GM18502 (cell line): ENCODE measurements around the gene FSTL5.

ENCODE experiments used
- ATAC-seq: cut with Tn5 transposase; IDR thresholded peaks from one replicate; pipeline ENCODE4 v1.9.1; 2021; ENCODE audit warnings: mild to moderate bottlenecking; ENCODE audit not compliant: unreplicated experiment, poor library complexity

Gene FSTL5

DNA sequence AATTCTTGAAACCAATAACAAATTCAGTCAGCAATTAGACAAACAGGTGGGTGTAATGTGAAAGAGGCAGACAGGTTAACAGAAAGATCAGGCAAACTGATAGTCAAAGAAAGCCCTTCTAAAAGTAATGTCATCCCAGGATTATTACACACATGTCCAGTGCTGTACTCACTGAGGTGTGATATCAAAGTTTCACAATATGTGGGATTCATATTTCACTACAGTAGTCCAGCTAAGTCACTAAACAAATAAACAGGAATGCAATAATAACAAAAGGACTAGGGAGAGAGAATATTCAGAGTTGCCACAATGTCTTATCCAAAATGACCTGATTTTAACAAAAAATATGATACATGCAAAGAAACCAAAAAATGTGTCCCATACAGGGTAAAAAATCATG is 787.5 kb downstream of the FSTL5 start:
- no peak for ATAC-seq

DNA sequence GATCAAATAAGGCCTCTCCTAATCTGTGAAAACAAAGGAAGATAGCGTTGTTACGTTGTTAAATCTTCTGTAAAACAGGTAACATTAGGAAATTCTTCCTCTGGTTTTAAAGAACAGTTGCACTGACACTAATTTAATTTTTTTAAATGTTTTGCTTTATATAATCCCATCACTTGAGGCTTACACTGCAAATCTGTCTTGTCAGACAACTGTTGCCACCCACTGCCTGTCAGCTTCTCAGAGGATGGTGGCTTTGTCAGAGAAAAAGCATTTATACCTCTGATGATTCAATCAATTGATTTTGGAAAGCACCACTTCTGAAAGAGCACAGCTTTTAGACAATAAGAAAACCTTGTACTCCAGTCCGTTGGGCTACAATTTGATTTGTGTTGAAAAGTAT is 799.1 kb downstream of the FSTL5 start:
- no peak for ATAC-seq

DNA sequence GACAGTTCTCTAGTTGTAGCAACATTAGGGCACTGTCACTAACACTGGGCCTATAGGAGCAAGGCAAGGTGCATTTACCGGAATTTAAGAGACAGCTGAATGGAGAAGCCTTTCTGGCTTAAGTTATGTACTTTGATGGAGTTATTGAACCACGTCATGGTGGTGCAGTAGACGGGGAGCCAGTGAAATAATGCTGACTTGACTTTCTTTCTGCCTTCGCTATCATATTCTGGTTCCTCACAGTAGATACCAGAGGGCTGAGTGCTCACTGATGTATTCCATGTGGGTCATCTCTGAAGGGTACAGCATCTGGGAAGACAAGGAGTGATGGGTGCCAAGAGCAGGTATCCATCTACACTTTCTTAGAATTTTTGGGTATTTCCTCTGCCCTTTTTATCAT is 802.8 kb downstream of the FSTL5 start:
- no peak for ATAC-seq

DNA sequence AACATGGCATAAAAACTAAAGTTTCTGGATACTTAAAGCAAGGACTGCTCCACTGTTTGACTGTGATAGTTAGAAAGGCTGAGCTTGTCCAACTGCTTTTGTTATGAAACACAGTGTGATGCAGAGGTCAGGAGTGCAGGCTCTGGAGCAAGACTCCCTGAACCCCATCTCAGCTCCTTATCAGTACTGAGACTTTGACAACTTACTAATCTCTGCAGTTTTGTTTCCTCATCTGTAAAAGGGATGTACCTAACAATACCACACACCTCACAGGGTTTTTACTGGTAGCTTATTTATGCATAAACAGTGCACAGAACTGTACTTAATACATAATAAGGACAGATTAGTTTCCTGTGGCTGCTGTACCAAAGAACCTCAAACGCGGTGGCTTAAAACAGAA is 804.3 kb downstream of the FSTL5 start:
- no peak for ATAC-seq

DNA sequence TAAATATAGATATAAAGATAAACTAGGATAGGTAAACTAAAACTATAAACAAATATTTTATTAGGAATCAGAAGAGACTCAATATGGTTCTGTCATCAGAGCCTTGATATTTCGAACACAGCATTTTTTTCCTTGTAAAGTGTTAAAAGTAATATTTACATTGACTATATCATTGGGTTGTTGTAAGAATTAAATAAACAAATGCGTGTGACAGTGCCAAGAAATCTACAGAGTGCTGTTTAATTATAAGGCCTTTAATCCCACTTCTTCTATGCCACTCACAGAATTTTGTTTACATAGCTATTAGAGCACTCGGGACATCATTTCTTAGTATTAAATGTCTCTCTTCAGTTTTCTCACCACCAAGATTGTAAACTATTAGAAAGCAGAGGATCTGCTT is 807.4 kb downstream of the FSTL5 start:
- ATAC-seq, result no peak

DNA sequence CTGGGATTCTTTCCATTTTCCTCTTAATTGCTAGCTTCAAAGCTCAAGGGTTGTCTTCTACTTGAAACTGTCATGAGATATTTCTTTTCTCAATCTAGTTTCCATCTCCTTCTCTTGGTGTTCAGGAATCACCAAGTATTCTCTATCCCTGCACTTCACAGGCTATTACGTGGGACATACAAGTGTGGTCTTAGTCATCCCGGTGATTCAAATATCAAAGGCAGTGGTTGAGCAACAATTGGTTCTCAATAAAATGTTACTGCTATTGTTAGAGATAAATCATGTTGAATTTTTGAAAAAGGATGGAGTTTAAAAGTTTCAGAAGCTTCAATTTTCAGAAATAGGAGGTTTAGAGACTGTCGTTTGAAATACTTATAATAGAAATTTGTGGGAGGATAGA is 812.9 kb downstream of the FSTL5 start:
- no peak for ATAC-seq

DNA sequence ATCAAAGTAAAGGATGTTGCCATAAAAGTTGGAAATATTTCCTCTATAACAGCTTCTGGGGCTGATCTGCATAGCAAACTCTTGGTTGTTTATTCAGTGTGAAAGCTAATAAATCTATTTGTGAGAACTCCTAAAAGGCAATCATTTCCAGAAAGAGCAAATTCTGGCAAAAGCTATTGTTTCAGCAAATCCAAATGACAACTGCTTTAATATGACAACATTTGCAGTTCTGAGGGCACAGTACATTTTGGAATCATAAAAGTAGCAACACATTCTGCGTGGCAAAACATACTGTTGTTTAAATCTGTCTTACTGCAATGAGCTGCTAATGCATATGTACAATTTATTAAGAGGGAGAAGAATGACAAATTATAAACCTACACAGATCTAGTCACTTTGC is 818.1 kb downstream of the FSTL5 start:
- ATAC-seq, result no peak

DNA sequence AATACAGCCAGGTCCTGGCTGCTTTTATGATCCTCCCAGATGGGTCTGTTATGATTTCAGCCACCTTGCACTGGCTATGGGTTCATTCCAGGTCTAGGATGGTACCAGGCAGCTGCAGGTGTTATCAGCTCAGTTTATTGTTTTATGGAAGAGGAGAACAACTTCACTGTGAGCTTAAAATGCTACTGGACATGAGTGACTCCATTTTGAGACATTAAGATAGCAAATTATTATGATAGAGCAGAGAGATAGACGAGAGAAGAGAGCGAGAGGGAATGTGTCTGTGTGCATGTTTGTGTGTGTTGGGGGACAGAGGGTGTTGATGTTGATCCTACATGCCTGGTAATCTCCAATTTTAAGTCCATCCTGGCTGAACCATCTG is 820.2 kb downstream of the FSTL5 start:
- no peak for ATAC-seq

DNA sequence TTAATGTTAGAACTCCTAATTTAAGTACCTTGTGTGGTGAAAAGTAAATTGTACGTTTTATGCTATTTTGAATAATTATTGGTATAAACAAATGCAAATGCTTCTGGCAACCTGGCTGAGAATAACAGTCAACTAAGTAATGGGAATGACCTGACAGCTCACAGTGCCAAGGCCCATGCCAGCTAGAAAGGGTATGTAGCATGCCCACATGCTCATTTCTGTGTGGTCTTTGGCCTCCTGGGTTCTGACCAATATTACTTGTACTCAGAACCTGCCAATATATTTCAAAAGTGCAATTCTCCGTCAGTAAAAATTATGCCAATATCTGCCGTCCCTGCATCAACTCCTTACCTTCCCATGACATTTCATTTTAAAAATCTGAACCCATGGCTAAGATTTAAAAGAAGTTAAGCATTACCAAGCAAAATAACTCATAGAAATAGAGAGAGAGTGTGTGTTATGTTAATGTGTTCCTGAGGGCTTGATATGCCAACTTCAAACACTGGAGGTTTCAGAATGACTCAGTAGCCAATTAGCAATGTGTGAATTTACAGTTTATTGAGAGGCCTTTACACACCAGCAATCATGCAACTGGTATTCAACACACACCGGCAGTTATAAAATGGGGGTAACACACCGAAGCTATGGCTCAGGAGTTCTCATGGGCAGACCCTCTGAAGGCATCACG is 820.8 kb downstream of the FSTL5 start:
- no peak for ATAC-seq

DNA sequence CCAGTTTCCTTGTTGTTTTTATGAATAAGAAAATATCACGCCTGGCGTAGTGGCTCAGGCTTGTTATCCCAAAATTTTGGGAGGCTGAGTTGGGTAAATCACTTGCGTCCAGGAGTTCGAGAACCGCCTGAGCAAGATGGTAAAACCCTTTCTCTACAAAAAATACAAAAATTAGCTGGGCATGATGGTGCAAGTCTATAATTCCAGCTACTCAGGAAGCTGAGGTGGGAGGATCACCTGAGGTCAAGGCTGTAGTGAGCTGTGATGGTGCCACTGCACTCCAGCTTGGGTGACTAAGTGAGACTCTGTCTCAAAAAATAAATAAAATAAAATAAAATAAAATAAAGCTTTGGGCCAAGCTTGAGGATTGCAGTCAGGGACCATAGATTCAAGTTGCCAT is 827.2 kb downstream of the FSTL5 start:
- no peak for ATAC-seq

DNA sequence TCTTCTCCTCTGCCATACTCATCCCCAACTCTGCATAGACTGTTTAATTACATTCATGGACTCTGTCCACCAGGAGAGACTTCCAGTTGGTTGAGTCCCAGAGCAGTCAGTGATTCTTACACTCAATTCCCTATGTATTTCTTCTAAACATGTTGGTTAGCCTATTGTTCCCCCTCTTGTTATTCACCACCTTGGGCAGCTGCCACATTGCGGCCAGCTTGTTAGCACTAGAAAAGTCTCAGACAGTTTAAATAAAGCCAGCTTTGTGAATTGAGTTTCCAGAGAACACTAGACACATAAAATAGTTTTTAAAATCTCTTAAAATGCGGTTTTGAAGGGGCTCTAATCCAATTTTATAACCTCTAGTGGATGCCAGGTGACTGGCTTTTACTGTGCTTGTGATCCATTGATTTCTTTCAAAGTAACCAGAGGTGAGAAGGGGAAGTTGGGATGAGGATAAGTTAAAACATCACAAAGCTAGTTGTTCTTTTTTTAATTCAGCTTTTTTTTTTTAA is 827.7 kb downstream of the FSTL5 start:
- no peak for ATAC-seq
